Testis (tissue), 3 donors: Measurements from ENCODE around the gene MAP7. TPM values are rescaled to one million over a fixed set of nuclear protein-coding genes. Genes with fewer than 3 reads are reported as not detected.

Experiments used
- DNase-seq: peaks from one replicate; pipeline ENCODE4 v3.0.0-alpha.2; 2019
- H3K27ac ChIP-seq, 2 donors: fragments of 200-600 bp; sonication (generic); one replicate each; pipeline ENCODE4 v1.5.1; 2019
- H3K27me3 ChIP-seq: fragments of 200-600 bp; sonication (generic); one replicate; pipeline ENCODE4 v1.5.1; 2019
- H3K36me3 ChIP-seq: fragments of 200-600 bp; sonication (generic); one replicate; pipeline ENCODE4 v1.5.1; 2017; ENCODE audit warnings: low read depth; ENCODE audit errors: missing control alignments
- H3K4me1 ChIP-seq: fragments of 200-600 bp; sonication (generic); one replicate; pipeline ENCODE4 v1.5.1; 2019
- H3K4me3 ChIP-seq, 2 donors: fragments of 200-600 bp; sonication (generic); one replicate each; pipeline ENCODE4 v1.5.1; 2017 to 2019
- H3K9me3 ChIP-seq: fragments of 200-600 bp; sonication (generic); one replicate; pipeline ENCODE4 v1.5.1; 2017
- POLR2A ChIP-seq: fragments of 450-650 bp; IDR thresholded peaks from one replicate; pipeline ENCODE4 v1.6.1; 2017; ENCODE audit warnings: antibody characterized with exemption, mild to moderate bottlenecking, moderate library complexity
- WGBS, 2 donors: methylation state at CpG; one replicate each; pipeline ENCODE4 v1.1.5; 2018; 5-methylcytosine and 5-hydroxymethylcytosine counted together
- intact Hi-C: fragments of 100-400 bp; cut with DNase I; formaldehyde crosslinking; loops from one replicate; pipeline ENCODE4 v1.15.1; 2023; ENCODE audit warnings: low total_unique reads
- polyA plus RNA-seq: library from polyadenylated mRNA; stranded (reverse); fragments of 350-450 nt; fragmentation: Illumina TruSeq; extraction: RNeasy Lipid Tissue Mini Kit (QIAGEN cat#74804); gene quantifications from one replicate; pipeline ENCODE4 v1.2.3, GENCODE V29; 2014; ENCODE audit warnings: low read depth, low replicate concordance; ENCODE audit not compliant: insufficient read depth
- total RNA-seq, 2 donors: library from RNA; depleted of rRNA; stranded (reverse); fragments of >200 nt; gene quantifications; one replicate each; pipeline ENCODE4 v1.2.3, GENCODE V29; 2016
- TF ChIP-seq, protein P1 (sequence below), 3 experiments: fragments of 450-650 bp in 2 of 3; fragments of 200-600 bp in 1 of 3; sonication (generic) in 1 of 3; IDR thresholded peaks; one replicate each; pipeline ENCODE4 v1.5.1; 2016 to 2019; ENCODE audit warnings: antibody characterized with exemption in 3 of 3, mild to moderate bottlenecking in 2 of 3, moderate library complexity in 1 of 3

The MAP7 gene
- total and polyA plus RNA-seq, 3 donors from 2014 or later, result 38.5 to 61.4 (median 48.7) TPM

GRCh38 chr6:136566851-136567250 is 16.6 kb upstream of the MAP7 start:
- intact Hi-C loops, result no loop called here
- TF ChIP-seq, protein P1, sequence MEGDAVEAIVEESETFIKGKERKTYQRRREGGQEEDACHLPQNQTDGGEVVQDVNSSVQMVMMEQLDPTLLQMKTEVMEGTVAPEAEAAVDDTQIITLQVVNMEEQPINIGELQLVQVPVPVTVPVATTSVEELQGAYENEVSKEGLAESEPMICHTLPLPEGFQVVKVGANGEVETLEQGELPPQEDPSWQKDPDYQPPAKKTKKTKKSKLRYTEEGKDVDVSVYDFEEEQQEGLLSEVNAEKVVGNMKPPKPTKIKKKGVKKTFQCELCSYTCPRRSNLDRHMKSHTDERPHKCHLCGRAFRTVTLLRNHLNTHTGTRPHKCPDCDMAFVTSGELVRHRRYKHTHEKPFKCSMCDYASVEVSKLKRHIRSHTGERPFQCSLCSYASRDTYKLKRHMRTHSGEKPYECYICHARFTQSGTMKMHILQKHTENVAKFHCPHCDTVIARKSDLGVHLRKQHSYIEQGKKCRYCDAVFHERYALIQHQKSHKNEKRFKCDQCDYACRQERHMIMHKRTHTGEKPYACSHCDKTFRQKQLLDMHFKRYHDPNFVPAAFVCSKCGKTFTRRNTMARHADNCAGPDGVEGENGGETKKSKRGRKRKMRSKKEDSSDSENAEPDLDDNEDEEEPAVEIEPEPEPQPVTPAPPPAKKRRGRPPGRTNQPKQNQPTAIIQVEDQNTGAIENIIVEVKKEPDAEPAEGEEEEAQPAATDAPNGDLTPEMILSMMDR (IDR thresholded peaks at IDR 0.05), result no peak
- TF ChIP-seq POLR2A, result no peak
- Histone ChIP-seq H3K4me3 (no peak overlapping the region), H3K27me3 (no peaks in the 10 kb centered on the region), H3K9me3 (no peaks in the 10 kb centered on the region), H3K4me1 (peaks cover 17% of the 10 kb centered on the region), H3K27ac (peak overlapping the region in 1 of 2 donors; percentile 33), H3K36me3 (peaks cover 5% of the 10 kb centered on the region)
- DNase-seq, result no peak
- WGBS, 2 donors, result 26 to 42% methylated on average over 2 of the region's 2 CpGs

GRCh38 chr6:136566007-136566487 is 15.8 kb upstream of the MAP7 start:
- no peak overlapping the region for H3K4me3 ChIP-seq
- WGBS, 2 donors, result 81 to 90% methylated on average over 6 of the region's 6 CpGs
- TF ChIP-seq POLR2A, result no peak
- no peak overlapping the region for H3K27ac ChIP-seq
- H3K4me1 ChIP-seq, result peaks cover 17% of the 10 kb centered on the region
- H3K9me3 ChIP-seq, result no peaks in the 10 kb centered on the region
- no peaks in the 10 kb centered on the region for H3K27me3 ChIP-seq
- H3K36me3 ChIP-seq, result peaks cover 5% of the 10 kb centered on the region
- DNase-seq, result no peak
- intact Hi-C loops, result no loop called here

GRCh38 chr6:136564180-136564579 is 14.0 kb upstream of the MAP7 start:
- WGBS, 2 donors, result 37 to 53% methylated on average over 1 of the region's 1 CpG
- intact Hi-C loops, result no loop called here
- DNase-seq, result no peak
- TF ChIP-seq POLR2A, result no peak
- TF ChIP-seq, protein P1 (IDR thresholded peaks at IDR 0.05), result no peak
- Histone ChIP-seq H3K4me3 (no peak overlapping the region), H3K27me3 (no peaks in the 10 kb centered on the region), H3K36me3 (peaks cover 5% of the 10 kb centered on the region), H3K27ac (peak overlapping the region in 1 of 2 donors; percentile 53), H3K4me1 (peaks cover 17% of the 10 kb centered on the region), H3K9me3 (no peaks in the 10 kb centered on the region)

DNA sequence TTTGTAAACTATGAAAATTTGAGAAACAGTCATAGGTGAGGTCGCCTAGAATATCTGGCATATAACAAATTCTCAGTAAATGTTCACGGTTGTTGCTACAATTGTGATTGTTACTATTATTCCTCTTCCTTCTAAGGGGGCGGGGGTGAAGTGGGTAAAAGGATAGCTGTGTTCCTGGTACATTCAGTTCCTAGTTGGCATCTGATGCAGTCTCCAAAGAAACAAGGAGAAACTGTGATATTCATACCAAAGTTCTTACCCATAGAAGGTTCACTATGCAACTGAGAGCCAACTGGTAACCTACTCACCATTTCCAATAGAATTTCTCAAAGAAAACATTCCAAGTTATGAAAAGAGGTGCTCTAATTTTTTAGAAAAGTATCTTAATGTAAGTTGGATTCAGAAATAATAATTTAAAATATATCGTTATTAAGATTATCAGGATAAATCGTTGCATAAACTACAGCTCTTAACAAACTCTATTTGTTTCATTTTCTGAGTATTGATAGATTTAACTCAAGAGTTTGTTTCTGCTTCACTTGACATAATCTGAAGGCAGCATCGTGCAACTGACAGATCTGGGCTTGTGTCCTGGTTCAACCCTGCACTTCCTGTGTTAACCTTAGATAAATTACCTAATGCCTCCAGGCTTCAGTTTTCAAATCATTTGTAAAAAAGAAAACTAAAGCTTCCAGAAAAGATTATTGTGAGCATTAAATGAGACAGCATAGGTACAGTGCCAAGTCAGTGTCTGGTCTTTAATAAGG is 13.3 kb upstream of the MAP7 start:
- no peak overlapping the region for H3K4me3 ChIP-seq
- no peak for TF ChIP-seq POLR2A
- TF ChIP-seq, protein P1 (IDR thresholded peaks at IDR 0.05), result no peak
- peak; percentile 48 for DNase-seq
- H3K9me3 ChIP-seq, result no peaks in the 10 kb centered on the region
- H3K4me1 ChIP-seq, result peaks cover 17% of the 10 kb centered on the region
- H3K36me3 ChIP-seq, result peaks cover 5% of the 10 kb centered on the region
- intact Hi-C loops, result no loop called here
- H3K27me3 ChIP-seq, result no peaks in the 10 kb centered on the region
- peak overlapping the region in 1 of 2 donors; percentile 53 for H3K27ac ChIP-seq
- WGBS, 2 donors, result 51 to 58% methylated on average over 6 of the region's 6 CpGs

- Histone ChIP-seq H3K27me3 (no peaks in the 10 kb centered on the region), H3K36me3 (peaks cover 5% of the 10 kb centered on the region), H3K27ac (no peak overlapping the region), H3K4me3 (no peak overlapping the region), H3K4me1 (peaks cover 12% of the 10 kb centered on the region), H3K9me3 (no peaks in the 10 kb centered on the region)
- 71 to 85% methylated on average over 2 of the region's 2 CpGs for WGBS, 2 donors
- no peak for TF ChIP-seq POLR2A
- TF ChIP-seq, protein P1 (IDR thresholded peaks at IDR 0.05), result no peak
- DNase-seq, result no peak
- intact Hi-C loops, result no loop called here
Measured at GRCh38 chr6:136562211-136562610, 12.0 kb upstream of the MAP7 start.
